CD4-positive, alpha-beta T cell treated with Interleukin-6 for 4 hours (primary cell): Measurements from ENCODE around the gene TBL1XR1.
"Not testable (repeated sequence)": the region's sequence is repeated elsewhere in the genome, so short reads cannot be mapped to it uniquely, and the experiment has no call there.

Source experiments
- DNase-seq: peaks from one replicate; pipeline ENCODE4 v3.0.0-alpha.2; 2020; ENCODE audit warnings: mixed read lengths

TBL1XR1 gene

GRCh38 chr3:177179281-177180067 is 17.8 kb downstream of the TBL1XR1 start:
- no peak for DNase-seq

GRCh38 chr3:177177749-177178221 is 19.5 kb downstream of the TBL1XR1 start:
- DNase-seq, result no peak

- no peak for DNase-seq
Observed at GRCh38 chr3:177174607-177175170, 22.6 kb downstream of the TBL1XR1 start.

- no peak for DNase-seq
Observed at GRCh38 chr3:177169936-177170722, 27.2 kb downstream of the TBL1XR1 start.

GRCh38 chr3:177168431-177168830 is 28.9 kb downstream of the TBL1XR1 start:
- DNase-seq, result no peak

- DNase-seq, result no peak
Observed at GRCh38 chr3:177162742-177163141, 34.5 kb downstream of the TBL1XR1 start.

- DNase-seq, result not testable (repeated sequence)
Observed at GRCh38 chr3:177161603-177162002, 35.7 kb downstream of the TBL1XR1 start.

GRCh38 chr3:177158461-177158860 is 38.8 kb downstream of the TBL1XR1 start:
- DNase-seq, result no peak

- DNase-seq, result no peak
Observed at GRCh38 chr3:177157492-177157891, 39.8 kb downstream of the TBL1XR1 start.

GRCh38 chr3:177154733-177155132 is 42.5 kb downstream of the TBL1XR1 start:
- no peak for DNase-seq

GRCh38 chr3:177150970-177151627 is 46.2 kb downstream of the TBL1XR1 start:
- peak; percentile 43 for DNase-seq

GRCh38 chr3:177150218-177150916 is 46.9 kb downstream of the TBL1XR1 start:
- DNase-seq, result no peak

- DNase-seq, result no peak
Observed at GRCh38 chr3:177149106-177149505, 48.2 kb downstream of the TBL1XR1 start.

GRCh38 chr3:177147790-177148189 is 49.5 kb downstream of the TBL1XR1 start:
- DNase-seq, result no peak

GRCh38 chr3:177146646-177147045 is 50.6 kb downstream of the TBL1XR1 start:
- no peak for DNase-seq

GRCh38 chr3:177145954-177146353 is 51.3 kb downstream of the TBL1XR1 start:
- DNase-seq, result no peak

GRCh38 chr3:177145381-177145780 is 51.9 kb downstream of the TBL1XR1 start:
- DNase-seq, result no peak

GRCh38 chr3:177144922-177145321 is 52.4 kb downstream of the TBL1XR1 start:
- no peak for DNase-seq

- no peak for DNase-seq
Observed at GRCh38 chr3:177141899-177142646, 55.2 kb downstream of the TBL1XR1 start.

- no peak for DNase-seq
Observed at GRCh38 chr3:177141471-177141870, 55.8 kb downstream of the TBL1XR1 start.

- peak; percentile 58 for DNase-seq
Observed at GRCh38 chr3:177139220-177139619, 58.1 kb downstream of the TBL1XR1 start.
